Endothelial cell of umbilical vein (primary cell): ENCODE data around the gene NUDT5. TPM values are rescaled to one million over a fixed set of nuclear protein-coding genes. Genes with fewer than 3 reads are reported as not detected.

ENCODE experiments used
- BruUV-seq: library from RNA; stranded (reverse); fragments of 400-500 nt; replicated peaks from 2 replicates; lab custom pipeline; 2021; lab: Mats Ljungman, UMichigan
- CTCF ChIA-PET: fragments of 300-600, 350-600 bp; sonication (Branson Sonifier 250); formaldehyde crosslinking; loops from one replicate; lab custom pipeline; 2021; ENCODE audit warnings: antibody characterized with exemption, inconsistent platforms; lab: Charles Lee
- POLR2A ChIA-PET: fragments of 300-600, 350-600 bp; sonication (Branson Sonifier 250); formaldehyde crosslinking; loops from one replicate; lab custom pipeline; 2021; ENCODE audit warnings: antibody characterized with exemption, inconsistent platforms; lab: Charles Lee
- DNase-seq: peaks from one replicate; pipeline ENCODE4 v3.0.0-alpha.2; 2011; ENCODE audit warnings: low read depth, low spot score
- FAIRE-seq: peaks from 2 replicates; lab custom pipeline; 2011; peaks lifted over from hg19 to GRCh38; lab: Jason Lieb, UNC
- H2AFZ ChIP-seq: 2 replicates; pipeline ENCODE4 v1.6.0; 2012; ENCODE audit warnings: low read depth, low read length, control low read depth, inconsistent platforms
- H3K27ac ChIP-seq: 2 replicates; pipeline ENCODE4 v1.5.1; 2011; ENCODE audit warnings: low read depth, mild to moderate bottlenecking, control low read depth, low read length, moderate library complexity; ENCODE audit not compliant: insufficient read depth
- H3K27me3 ChIP-seq, 2 experiments: 2 replicates each; pipeline versions ENCODE4 v1.6.0 to v1.6.1; 2011; ENCODE audit warnings: low read length in 2 of 2, mixed read lengths in 1 of 2; ENCODE audit not compliant: control insufficient read depth in 2 of 2, insufficient read depth in 2 of 2
- H3K36me3 ChIP-seq, 2 experiments: 2 replicates in 1 of 2; 3 replicates in 1 of 2; pipeline ENCODE4 v1.5.1; 2011; ENCODE audit warnings: low read length in 2 of 2, mild to moderate bottlenecking in 1 of 2, moderate library complexity in 1 of 2; ENCODE audit not compliant: control insufficient read depth in 2 of 2, insufficient read depth in 2 of 2; ENCODE audit errors: extremely low read depth in 1 of 2
- H3K4me1 ChIP-seq: 3 replicates; pipeline ENCODE4 v1.5.1; 2011; ENCODE audit warnings: mild to moderate bottlenecking, low read length; ENCODE audit not compliant: control insufficient read depth, insufficient read depth; ENCODE audit errors: extremely low read depth
- H3K4me2 ChIP-seq: 2 replicates; pipeline ENCODE4 v1.6.1; 2011; ENCODE audit warnings: low read length, control low read depth, mixed read lengths; ENCODE audit not compliant: insufficient read depth
- H3K4me3 ChIP-seq, 3 experiments: fragments of 200-600 bp in 1 of 3; sonication (generic), shearing (Covaris generic) in 1 of 3; replicated peaks in 1 of 3; 2 replicates each; pipeline ENCODE4 v1.5.1; 2011 to 2016; ENCODE audit warnings: control low read depth in 3 of 3, low read length in 3 of 3, mild to moderate bottlenecking in 2 of 3, inconsistent platforms in 1 of 3, low read depth in 1 of 3, moderate library complexity in 1 of 3; ENCODE audit not compliant: insufficient read depth in 1 of 3
- H3K79me2 ChIP-seq: 2 replicates; pipeline ENCODE4 v1.6.0; 2012; ENCODE audit warnings: low read length, inconsistent platforms; ENCODE audit not compliant: control insufficient read depth, insufficient read depth
- H3K9ac ChIP-seq: replicated peaks from 2 replicates; pipeline ENCODE3; 2011; ENCODE audit warnings: low read length, control low read depth; ENCODE audit not compliant: insufficient read depth; ENCODE audit errors: extremely low read depth
- H3K9me1 ChIP-seq: replicated peaks from 3 replicates; pipeline ENCODE4 v1.6.0; 2011; ENCODE audit warnings: mild to moderate bottlenecking, low read length; ENCODE audit not compliant: control insufficient read depth, insufficient read depth; ENCODE audit errors: extremely low read depth
- H3K9me3 ChIP-seq: replicated peaks from 2 replicates; pipeline ENCODE4 v1.5.1; 2012; ENCODE audit warnings: low read length, inconsistent platforms; ENCODE audit not compliant: control insufficient read depth, insufficient read depth
- H4K20me1 ChIP-seq: replicated peaks from 2 replicates; pipeline ENCODE3; 2011; ENCODE audit warnings: mild to moderate bottlenecking, low read length; ENCODE audit not compliant: control insufficient read depth, insufficient read depth; ENCODE audit errors: extremely low read depth
- EZH2 ChIP-seq: IDR thresholded peaks from 2 replicates; pipeline ENCODE4 v1.6.1; 2012; ENCODE audit warnings: borderline replicate concordance, low read depth, mild to moderate bottlenecking, moderate library complexity, low read length, inconsistent platforms; ENCODE audit not compliant: severe bottlenecking
- FOS ChIP-seq: IDR thresholded peaks from 2 replicates; pipeline ENCODE4 v1.6.1; 2011; ENCODE audit warnings: mild to moderate bottlenecking, low read length, moderate library complexity, borderline replicate concordance; ENCODE audit not compliant: insufficient read depth
- GATA2 ChIP-seq: IDR thresholded peaks from 2 replicates; pipeline ENCODE4 v1.7.0; 2011; ENCODE audit warnings: low read depth, mild to moderate bottlenecking, moderate library complexity, mixed read lengths, low read length; ENCODE audit not compliant: insufficient read length, insufficient read depth
- MAX ChIP-seq: IDR thresholded peaks from 2 replicates; pipeline ENCODE4 v1.6.1; 2011; ENCODE audit not compliant: insufficient read depth, insufficient read length
- MYC ChIP-seq: IDR thresholded peaks from one replicate; pipeline ENCODE4 v1.6.1; 2011; ENCODE audit warnings: mild to moderate bottlenecking, low read depth, low read length
- POLR2A ChIP-seq: IDR thresholded peaks from 2 replicates; pipeline ENCODE4 v1.6.1; 2012; ENCODE audit warnings: low read depth, mild to moderate bottlenecking, control low read depth, low read length
- POLR2AphosphoS5 ChIP-seq: IDR thresholded peaks from 2 replicates; pipeline ENCODE4 v1.6.1; 2012; ENCODE audit warnings: low read depth, mild to moderate bottlenecking, control low read depth, low read length, moderate library complexity; ENCODE audit not compliant: insufficient read depth
- dilution Hi-C: fragments of 300-500 bp; cut with MboI; formaldehyde crosslinking; loops from one replicate; pipeline ENCODE4 v1.15.0; 2019; ENCODE audit warnings: low sequenced_read_pairs; ENCODE audit not compliant: extremely low pct_ligation_motif_present
- intact Hi-C: fragments of 100-400 bp; cut with micrococcal nuclease; formaldehyde crosslinking; loops from one replicate; pipeline ENCODE4 v1.10.0; 2022
- polyA plus RNA-seq, 4 experiments: library from polyadenylated mRNA; depleted of rRNA in 3 of 4; stranded (reverse) in 3 of 4; unstranded in 1 of 4; fragments of >200 nt; gene quantifications; 2 replicates each; pipeline versions ENCODE4 v1.2.1 to v1.2.3, GENCODE V29; 2011 to 2012; ENCODE audit warnings: missing spikeins in 1 of 4
- total RNA-seq: library from RNA; stranded (reverse); gene quantifications from 2 replicates; pipeline ENCODE4 v1.2.3, GENCODE V29; 2021
- TF ChIP-seq, protein P1 (sequence below), 2 donors: IDR thresholded peaks; 1 replicate in 1 of 2; 2 replicates in 1 of 2; pipeline ENCODE4 v1.5.1; 2011; ENCODE audit warnings: low read length in 2 of 2, mild to moderate bottlenecking in 2 of 2, moderate library complexity in 2 of 2, control low read depth in 1 of 2, inconsistent platforms in 1 of 2, low read depth in 1 of 2; ENCODE audit not compliant: insufficient read depth in 1 of 2; ENCODE audit errors: extremely low read depth in 1 of 2

The NUDT5 gene
- total and polyA plus RNA-seq, 2 donors (not counting 3 experiments of a cell fraction or from before 2014, with no cell fraction given) = 81.8 to 87.8 TPM

GRCh38 chr10:12150163-12150562 is 45.5 kb downstream of the NUDT5 start:
- Histone ChIP-seq H3K9me3 (no peaks in the 10 kb centered on the region), H3K9me1 (no peaks in the 10 kb centered on the region), H3K9ac (no peak overlapping the region), H3K4me2 (no peak overlapping the region), H4K20me1 (no peaks in the 10 kb centered on the region), H3K27me3 (no peaks in the 10 kb centered on the region), H3K27ac (no peak overlapping the region), H3K4me3 (no peak overlapping the region), H2AFZ (no peak overlapping the region), H3K36me3 (peaks cover 0 to 3% of the 10 kb centered on the region in 2 experiments), H3K4me1 (no peaks in the 10 kb centered on the region), H3K79me2 (no peaks in the 10 kb centered on the region)
- TF ChIP-seq GATA2 (no peak), MYC (no peak), EZH2 (no peak), POLR2AphosphoS5 (no peak), POLR2A (no peak), FOS (no peak), MAX (no peak)
- TF ChIP-seq, protein P1, sequence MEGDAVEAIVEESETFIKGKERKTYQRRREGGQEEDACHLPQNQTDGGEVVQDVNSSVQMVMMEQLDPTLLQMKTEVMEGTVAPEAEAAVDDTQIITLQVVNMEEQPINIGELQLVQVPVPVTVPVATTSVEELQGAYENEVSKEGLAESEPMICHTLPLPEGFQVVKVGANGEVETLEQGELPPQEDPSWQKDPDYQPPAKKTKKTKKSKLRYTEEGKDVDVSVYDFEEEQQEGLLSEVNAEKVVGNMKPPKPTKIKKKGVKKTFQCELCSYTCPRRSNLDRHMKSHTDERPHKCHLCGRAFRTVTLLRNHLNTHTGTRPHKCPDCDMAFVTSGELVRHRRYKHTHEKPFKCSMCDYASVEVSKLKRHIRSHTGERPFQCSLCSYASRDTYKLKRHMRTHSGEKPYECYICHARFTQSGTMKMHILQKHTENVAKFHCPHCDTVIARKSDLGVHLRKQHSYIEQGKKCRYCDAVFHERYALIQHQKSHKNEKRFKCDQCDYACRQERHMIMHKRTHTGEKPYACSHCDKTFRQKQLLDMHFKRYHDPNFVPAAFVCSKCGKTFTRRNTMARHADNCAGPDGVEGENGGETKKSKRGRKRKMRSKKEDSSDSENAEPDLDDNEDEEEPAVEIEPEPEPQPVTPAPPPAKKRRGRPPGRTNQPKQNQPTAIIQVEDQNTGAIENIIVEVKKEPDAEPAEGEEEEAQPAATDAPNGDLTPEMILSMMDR (IDR thresholded peaks at IDR 0.05; ENCODE audit: extremely low read depth in 1 of 2, insufficient read depth in 1 of 2, low read depth in 1 of 2, low read length in 2 of 2) = no peak
- dilution Hi-C loops = no loop called here
- BruUV-seq = no TSS peak
- ChIA-PET POLR2A (no interaction called here), CTCF (no interaction called here)
- FAIRE-seq = no peak
- intact Hi-C loops = no loop called here
- DNase-seq = no peak
